CD4-positive, alpha-beta T cell treated with Interferon gamma for 1 hour (primary cell): ENCODE measurements around the gene ZNF839.

Source experiments
- DNase-seq: peaks from one replicate; pipeline ENCODE4 v3.0.0-alpha.2; 2020

ZNF839 gene

DNA sequence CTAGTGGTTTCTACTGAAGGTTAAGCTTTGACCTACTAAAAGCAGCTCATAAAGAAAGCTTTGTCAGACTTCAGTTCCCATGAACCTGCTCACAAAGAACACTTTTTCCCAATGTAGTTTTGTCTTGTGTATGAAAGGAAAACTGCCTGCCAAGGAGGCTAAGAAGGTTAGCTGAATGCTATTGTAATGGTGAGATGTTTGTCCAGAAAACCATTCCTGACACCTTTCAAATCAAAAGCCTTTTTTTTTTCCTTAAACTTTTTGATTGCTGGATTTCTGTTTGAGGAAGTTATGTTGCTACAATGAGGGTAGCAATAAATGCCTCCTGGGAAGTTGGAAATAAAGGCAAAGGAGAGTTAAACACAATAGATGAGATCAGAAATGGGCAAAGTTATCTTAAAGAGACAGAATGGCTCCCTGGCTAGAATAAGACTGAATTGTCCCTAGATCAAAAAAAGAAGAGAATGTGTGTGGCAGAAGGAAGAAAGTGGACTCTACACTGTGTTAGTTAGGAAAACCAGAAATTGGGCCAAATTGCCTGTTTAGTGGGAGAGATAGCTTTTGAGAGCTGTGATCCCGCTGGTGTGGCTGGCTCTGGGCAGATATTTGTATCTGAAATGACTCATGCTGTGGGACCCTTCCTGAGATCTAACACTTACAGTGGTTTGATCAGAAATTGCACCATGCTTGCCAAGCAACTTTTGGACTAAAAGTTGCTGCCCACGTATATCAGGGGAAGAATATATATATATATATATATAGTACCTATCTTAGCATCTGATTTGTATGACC lies 70.7 kb downstream of the ZNF839 start:
- DNase-seq, result no peak
